ENCODE measurements around the gene DNAH6.

GRCh38 chr2:84477886-84478285 is 38.4 kb upstream of the DNAH6 start:
- no peak for TF ChIP-seq EZH2phosphoT487 (IDR thresholded peaks at IDR 0.05; ENCODE audit: insufficient read depth, low read depth)
- no peak for TF ChIP-seq EZH2 (IDR thresholded peaks at IDR 0.05; ENCODE audit: insufficient read depth, poor library complexity, severe bottlenecking)

Measured in GM23248 (cell line).